ENCODE measurements around the gene RPS29. TPM values are rescaled to one million over a fixed set of nuclear protein-coding genes. Genes with fewer than 3 reads are reported as not detected.

The RPS29 gene
- 1,969 and 2,120 TPM in 2 replicates for total RNA-seq

GRCh38 chr14:49585803-49586672 lies at the start of gene RPS29:
Gene RPS29, minus strand, starts transcription at chr14:49586380. Its CDS starts 34 bp downstream, at chr14:49586346.
- peak within 1 kb of the TSS; percentile 92 for H3K4me3 Mint-ChIP-seq (ENCODE audit: low read depth)
- intact Hi-C loops (cut with micrococcal nuclease), result loop anchor here (1.0 to 5.0 kb wide), 7 partner anchors 12 to 646 kb away; partner anchors contain the start of genes KLHDC1, KLHDC2, LRR1 and MGAT2
- no peaks in the 10 kb centered on the region for H3K27me3 Mint-ChIP-seq (ENCODE audit: low read depth)
- peaks cover 33% of the 10 kb centered on the region for H3K4me1 Mint-ChIP-seq (ENCODE audit: low read depth)
- peak; percentile 99 for DNase-seq (ENCODE audit: low spot score)
- H3K27ac Mint-ChIP-seq, result peak within 1 kb of the TSS; percentile 98
- H3K9me3 Mint-ChIP-seq, result no peaks in the 10 kb centered on the region
- H3K36me3 Mint-ChIP-seq (ENCODE audit: low read depth), result peaks cover 52% of the 10 kb centered on the region

- Mint-ChIP-seq H3K36me3 (ENCODE audit: low read depth) (peaks cover 44% of the 10 kb centered on the region), H3K9me3 (no peaks in the 10 kb centered on the region), H3K27me3 (ENCODE audit: low read depth) (no peaks in the 10 kb centered on the region), H3K27ac (peak within 1 kb of the TSS; percentile 98), H3K4me1 (ENCODE audit: low read depth) (peaks cover 33% of the 10 kb centered on the region), H3K4me3 (ENCODE audit: low read depth) (peak within 1 kb of the TSS; percentile 99)
- intact Hi-C loops (cut with micrococcal nuclease), result loop anchor here (1.0 to 5.0 kb wide), 7 partner anchors 14 to 678 kb away; partner anchors contain the start of genes DMAC2L, KLHDC1, KLHDC2 and L2HGDH
- peak; percentile 60 for DNase-seq (ENCODE audit: low spot score)
Measured at GRCh38 chr14:49634547-49635334, 48.6 kb upstream of the RPS29 start, which contains the start of gene DNAAF2. Gene DNAAF2, minus strand, starts transcription at chr14:49635244. Its CDS starts 95 bp downstream, at chr14:49635149.

GRCh38 chr14:49633640-49634546 lies 47.7 kb upstream of the RPS29 start:
- Mint-ChIP-seq H3K36me3 (ENCODE audit: low read depth) (peaks cover 37% of the 10 kb centered on the region), H3K9me3 (no peaks in the 10 kb centered on the region), H3K27me3 (ENCODE audit: low read depth) (no peaks in the 10 kb centered on the region), H3K4me1 (ENCODE audit: low read depth) (peaks cover 31% of the 10 kb centered on the region), H3K4me3 (ENCODE audit: low read depth) (peak overlapping the region; percentile 99), H3K27ac (peak overlapping the region; percentile 97)
- DNase-seq (ENCODE audit: low spot score), result peak; percentile 92
- intact Hi-C loops (cut with micrococcal nuclease), result loop anchor here (1.0 to 5.0 kb wide), 7 partner anchors 14 to 678 kb away; partner anchors contain the start of genes DMAC2L, KLHDC1, KLHDC2 and L2HGDH

- H3K9me3 Mint-ChIP-seq, result no peaks in the 10 kb centered on the region
- peaks cover 33% of the 10 kb centered on the region for H3K4me1 Mint-ChIP-seq (ENCODE audit: low read depth)
- no peaks in the 10 kb centered on the region for H3K27me3 Mint-ChIP-seq (ENCODE audit: low read depth)
- no peak for DNase-seq (ENCODE audit: low spot score)
- intact Hi-C loops (cut with micrococcal nuclease), result loop anchor here (1.0 to 10.0 kb wide), 5 partner anchors 273 to 901 kb away; partner anchors contain the start of genes SOS2 and VCPKMT
- H3K4me3 Mint-ChIP-seq (ENCODE audit: low read depth), result peak overlapping the region; percentile 54
- H3K27ac Mint-ChIP-seq, result peak overlapping the region; percentile 62
- peaks cover 68% of the 10 kb centered on the region for H3K36me3 Mint-ChIP-seq (ENCODE audit: low read depth)
Measured at GRCh38 chr14:49623941-49624839, 38.0 kb upstream of the RPS29 start.

- Mint-ChIP-seq H3K4me1 (ENCODE audit: low read depth) (peaks cover 39% of the 10 kb centered on the region), H3K27me3 (ENCODE audit: low read depth) (no peaks in the 10 kb centered on the region), H3K36me3 (ENCODE audit: low read depth) (peaks cover 72% of the 10 kb centered on the region), H3K27ac (no peak overlapping the region), H3K9me3 (no peaks in the 10 kb centered on the region), H3K4me3 (ENCODE audit: low read depth) (peak overlapping the region; percentile 91)
- intact Hi-C loops (cut with micrococcal nuclease), result loop anchor here (5.0 to 10.0 kb wide), 4 partner anchors 274 to 901 kb away; partner anchors contain the start of genes SOS2 and VCPKMT
- no peak for DNase-seq (ENCODE audit: low spot score)
Measured at GRCh38 chr14:49623387-49623786, 37.2 kb upstream of the RPS29 start.

GRCh38 chr14:49622022-49622607 lies 35.9 kb upstream of the RPS29 start:
- peak overlapping the region; percentile 91 for H3K4me3 Mint-ChIP-seq (ENCODE audit: low read depth)
- H3K4me1 Mint-ChIP-seq (ENCODE audit: low read depth), result peaks cover 43% of the 10 kb centered on the region
- peak overlapping the region; percentile 64 for H3K27ac Mint-ChIP-seq
- no peak for DNase-seq (ENCODE audit: low spot score)
- intact Hi-C loops (cut with micrococcal nuclease), result loop anchor here (5.0 to 10.0 kb wide), 4 partner anchors 275 to 903 kb away; partner anchors contain the start of genes SOS2 and VCPKMT
- H3K27me3 Mint-ChIP-seq (ENCODE audit: low read depth), result no peaks in the 10 kb centered on the region
- no peaks in the 10 kb centered on the region for H3K9me3 Mint-ChIP-seq
- peaks cover 79% of the 10 kb centered on the region for H3K36me3 Mint-ChIP-seq (ENCODE audit: low read depth)

- H3K4me1 Mint-ChIP-seq (ENCODE audit: low read depth), result peaks cover 46% of the 10 kb centered on the region
- no peaks in the 10 kb centered on the region for H3K27me3 Mint-ChIP-seq (ENCODE audit: low read depth)
- intact Hi-C loops (cut with micrococcal nuclease), result loop anchor here (5.0 to 10.0 kb wide), 4 partner anchors 276 to 904 kb away; partner anchors contain the start of genes SOS2 and VCPKMT
- peak overlapping the region; percentile 94 for H3K27ac Mint-ChIP-seq
- H3K36me3 Mint-ChIP-seq (ENCODE audit: low read depth), result peaks cover 82% of the 10 kb centered on the region
- no peaks in the 10 kb centered on the region for H3K9me3 Mint-ChIP-seq
- H3K4me3 Mint-ChIP-seq (ENCODE audit: low read depth), result peak overlapping the region; percentile 91
- DNase-seq (ENCODE audit: low spot score), result no peak
Measured at GRCh38 chr14:49621114-49621881, 35.1 kb upstream of the RPS29 start.

- H3K36me3 Mint-ChIP-seq (ENCODE audit: low read depth), result peaks cover 81% of the 10 kb centered on the region
Measured at GRCh38 chr14:49620182-49621113, 34.3 kb upstream of the RPS29 start, which contains the start of the genes MGAT2 and RPL36AL. Gene MGAT2, plus strand, starts transcription at chr14:49620799. Its CDS starts 470 bp downstream, at chr14:49621269. Gene RPL36AL, minus strand, starts transcription at chr14:49620626. Its CDS starts 1,522 bp downstream, at chr14:49619104.

GRCh38 chr14:49619730-49620129 lies 33.5 kb upstream of the RPS29 start:
- Mint-ChIP-seq H3K4me1 (ENCODE audit: low read depth) (peaks cover 42% of the 10 kb centered on the region), H3K9me3 (no peaks in the 10 kb centered on the region), H3K27ac (peak overlapping the region; percentile 94), H3K4me3 (ENCODE audit: low read depth) (peak overlapping the region; percentile 91), H3K27me3 (ENCODE audit: low read depth) (no peaks in the 10 kb centered on the region), H3K36me3 (ENCODE audit: low read depth) (peaks cover 78% of the 10 kb centered on the region)
- DNase-seq (ENCODE audit: low spot score), result no peak
- intact Hi-C loops (cut with micrococcal nuclease), result loop anchor here (1.0 to 10.0 kb wide), 8 partner anchors 15 to 905 kb away; partner anchors contain the start of genes LRR1, RPS29, SOS2 and VCPKMT

More at GRCh38 chr14:49620182-49621113, 34.3 kb upstream of the RPS29 start, which contains the start of the genes MGAT2 and RPL36AL:
- H3K9me3 Mint-ChIP-seq, result no peaks in the 10 kb centered on the region
- peaks cover 44% of the 10 kb centered on the region for H3K4me1 Mint-ChIP-seq (ENCODE audit: low read depth)
- H3K27ac Mint-ChIP-seq, result peak within 1 kb of the TSS; percentile 94
- H3K27me3 Mint-ChIP-seq (ENCODE audit: low read depth), result no peaks in the 10 kb centered on the region
- peak; percentile 96 for DNase-seq (ENCODE audit: low spot score)
- intact Hi-C loops (cut with micrococcal nuclease), result loop anchor here (1.0 to 10.0 kb wide), 8 partner anchors 14 to 904 kb away; partner anchors contain the start of genes LRR1, RPS29, SOS2 and VCPKMT
- H3K4me3 Mint-ChIP-seq (ENCODE audit: low read depth), result peak within 1 kb of the TSS; percentile 91
